HCT116 (cell line): Measurements from ENCODE around the gene TDRD12.

Experiments used
- CBX3 ChIP-seq: IDR thresholded peaks from 2 replicates; pipeline ENCODE4 v1.6.1; 2012; ENCODE audit warnings: low read depth
- CEBPB ChIP-seq: IDR thresholded peaks from 2 replicates; pipeline ENCODE4 v1.6.1; 2012; ENCODE audit warnings: low read depth
- EZH2 ChIP-seq: fragments of 200-600 bp; sonication (generic); IDR thresholded peaks from 2 replicates; pipeline ENCODE4 v1.6.1; 2017; ENCODE audit warnings: antibody characterized with exemption, mixed run types
- POLR2A ChIP-seq: IDR thresholded peaks from 2 replicates; pipeline ENCODE4 v1.7.0; 2011; ENCODE audit warnings: borderline replicate concordance; ENCODE audit not compliant: insufficient read depth, insufficient read length; ENCODE audit errors: extremely low read depth
- POLR2AphosphoS5 ChIP-seq: IDR thresholded peaks from 2 replicates; pipeline ENCODE4 v1.6.1; 2011; ENCODE audit warnings: mild to moderate bottlenecking, low read depth, low read length, moderate library complexity
- SIN3A ChIP-seq: IDR thresholded peaks from 2 replicates; pipeline ENCODE4 v1.6.1; 2012; ENCODE audit warnings: low read depth
- SP1 ChIP-seq: IDR thresholded peaks from 2 replicates; pipeline ENCODE4 v1.6.1; 2012; ENCODE audit warnings: low read depth
- YY1 ChIP-seq: IDR thresholded peaks from 2 replicates; pipeline ENCODE4 v1.6.1; 2011; ENCODE audit warnings: low read length, low read depth, moderate library complexity, mild to moderate bottlenecking; ENCODE audit not compliant: insufficient replicate concordance; ENCODE audit errors: extremely low read depth
- ZFX ChIP-seq: fragments of 450-650 bp; IDR thresholded peaks from 2 replicates; pipeline ENCODE4 v1.6.1; 2017
- TF ChIP-seq, protein P1 (sequence below), 3 experiments: fragments of 200-600 bp in 1 of 3; sonication (generic) in 1 of 3; IDR thresholded peaks in 2 of 3; conservative IDR thresholded peaks in 1 of 3; 2 replicates each; pipeline ENCODE4 v1.5.1; 2012 to 2017; ENCODE audit warnings: low read depth in 2 of 3, low read length in 2 of 3, antibody characterized with exemption in 1 of 3, borderline replicate concordance in 1 of 3, control low read depth in 1 of 3, mild to moderate bottlenecking in 1 of 3, mixed read lengths in 1 of 3, mixed run types in 1 of 3, moderate library complexity in 1 of 3; ENCODE audit not compliant: insufficient read depth in 1 of 3
- TF ChIP-seq, protein P2 (sequence below): IDR thresholded peaks from 2 replicates; pipeline ENCODE4 v1.6.1; 2012

DNA sequence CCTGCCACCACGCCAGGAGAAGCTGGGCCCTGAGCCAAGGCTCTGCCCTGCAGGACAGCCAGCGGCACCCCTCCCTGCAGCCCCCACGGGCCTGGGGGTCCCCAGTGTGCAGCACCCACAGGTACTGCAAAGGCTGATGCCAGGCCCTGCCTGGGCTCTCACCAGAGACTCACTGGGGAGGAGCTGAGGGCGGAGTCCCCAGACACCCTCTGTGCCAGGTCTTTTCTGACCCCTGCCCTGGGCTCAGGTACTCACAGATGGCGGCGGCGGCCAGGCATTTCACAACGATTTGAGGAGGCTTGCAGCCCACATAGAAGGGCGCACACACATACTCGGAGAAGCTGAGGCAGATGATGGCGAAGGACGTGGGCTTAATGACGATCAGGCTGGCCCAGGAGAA is 144.3 kb downstream of the TDRD12 start:
- TF ChIP-seq CEBPB, result no peak
- TF ChIP-seq, protein P1, sequence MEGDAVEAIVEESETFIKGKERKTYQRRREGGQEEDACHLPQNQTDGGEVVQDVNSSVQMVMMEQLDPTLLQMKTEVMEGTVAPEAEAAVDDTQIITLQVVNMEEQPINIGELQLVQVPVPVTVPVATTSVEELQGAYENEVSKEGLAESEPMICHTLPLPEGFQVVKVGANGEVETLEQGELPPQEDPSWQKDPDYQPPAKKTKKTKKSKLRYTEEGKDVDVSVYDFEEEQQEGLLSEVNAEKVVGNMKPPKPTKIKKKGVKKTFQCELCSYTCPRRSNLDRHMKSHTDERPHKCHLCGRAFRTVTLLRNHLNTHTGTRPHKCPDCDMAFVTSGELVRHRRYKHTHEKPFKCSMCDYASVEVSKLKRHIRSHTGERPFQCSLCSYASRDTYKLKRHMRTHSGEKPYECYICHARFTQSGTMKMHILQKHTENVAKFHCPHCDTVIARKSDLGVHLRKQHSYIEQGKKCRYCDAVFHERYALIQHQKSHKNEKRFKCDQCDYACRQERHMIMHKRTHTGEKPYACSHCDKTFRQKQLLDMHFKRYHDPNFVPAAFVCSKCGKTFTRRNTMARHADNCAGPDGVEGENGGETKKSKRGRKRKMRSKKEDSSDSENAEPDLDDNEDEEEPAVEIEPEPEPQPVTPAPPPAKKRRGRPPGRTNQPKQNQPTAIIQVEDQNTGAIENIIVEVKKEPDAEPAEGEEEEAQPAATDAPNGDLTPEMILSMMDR (IDR thresholded peaks at IDR 0.05 in 2 of 3, conservative IDR thresholded peaks at IDR 0.05 in 1 of 3; ENCODE audit: borderline replicate concordance in 1 of 3, insufficient read depth in 1 of 3, low read depth in 2 of 3, low read length in 2 of 3), result no peak
- no peak for TF ChIP-seq POLR2AphosphoS5
- TF ChIP-seq, protein P2, sequence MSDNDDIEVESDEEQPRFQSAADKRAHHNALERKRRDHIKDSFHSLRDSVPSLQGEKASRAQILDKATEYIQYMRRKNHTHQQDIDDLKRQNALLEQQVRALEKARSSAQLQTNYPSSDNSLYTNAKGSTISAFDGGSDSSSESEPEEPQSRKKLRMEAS, result no peak
- TF ChIP-seq CBX3, result no peak
- no peak for TF ChIP-seq SIN3A
- no peak for TF ChIP-seq YY1
- TF ChIP-seq ZFX, result no peak
- no peak for TF ChIP-seq EZH2
- no peak for TF ChIP-seq POLR2A
- no peak for TF ChIP-seq SP1
